K562 (cell line): ENCODE data around the gene CHGA. TPM values are rescaled to one million over a fixed set of nuclear protein-coding genes. Genes with fewer than 3 reads are reported as not detected.

Source experiments
- ATAC-seq: fragments of 200-7000 bp; cut with Tn5 transposase; 3 replicates; pipeline ENCODE4 v1.9.1; 2020; ENCODE audit warnings: moderate library complexity
- BruUV-seq: library from RNA; stranded (reverse); fragments of 400-500 nt; replicated peaks from 2 replicates; lab custom pipeline; 2021; lab: Mats Ljungman, UMichigan
- CTCF ChIA-PET: fragments of 300-600 bp; formaldehyde crosslinking; extraction: SDS; loops from one replicate; lab custom pipeline; 2021; ENCODE audit warnings: low intra/inter-chr PET ratio; lab: Yijun Ruan, JAX
- POLR2A ChIA-PET: fragments of 300-600, 350-650 bp; sonication (Branson Sonifier 250); formaldehyde crosslinking; extraction: SDS; loops from one replicate; lab custom pipeline; 2021; ENCODE audit warnings: antibody characterized with exemption, inconsistent platforms; lab: Yijun Ruan, JAX
- DNase-seq, 4 experiments: peaks; one replicate each; pipeline versions ENCODE4 v3.0.0 to v3.0.0-alpha.2; 2011 to 2018; ENCODE audit warnings: low spot score in 3 of 4, mixed read lengths in 3 of 4; ENCODE audit errors: extremely low read depth in 1 of 4
- FAIRE-seq: peaks from 2 replicates; lab custom pipeline; 2011; peaks lifted over from hg19 to GRCh38; lab: Jason Lieb, UNC
- H2AFZ ChIP-seq: 2 replicates; pipeline ENCODE4 v1.6.0; 2011; ENCODE audit warnings: low read depth, low read length, control low read depth, inconsistent platforms
- H3K27ac ChIP-seq: fragments of 200-600 bp; 3 replicates; pipeline ENCODE4 v1.8.0; 2011; ENCODE audit warnings: low read depth, mild to moderate bottlenecking, control low read depth, inconsistent platforms, low read length, moderate library complexity, mixed read lengths; ENCODE audit errors: extremely low read depth
- H3K27me3 ChIP-seq, 2 experiments: fragments of 300-600 bp in 1 of 2; 2 replicates in 1 of 2; 3 replicates in 1 of 2; pipeline versions ENCODE4 v1.6.0 to v1.8.0; 2011; ENCODE audit warnings: inconsistent platforms in 2 of 2, low read length in 2 of 2, mild to moderate bottlenecking in 1 of 2, mixed read lengths in 1 of 2, moderate library complexity in 1 of 2; ENCODE audit not compliant: control insufficient read depth in 2 of 2, insufficient read depth in 2 of 2
- H3K36me3 ChIP-seq: fragments of 300-600 bp; 3 replicates; pipeline ENCODE4 v1.8.0; 2011; ENCODE audit warnings: mild to moderate bottlenecking, low read length, inconsistent platforms; ENCODE audit not compliant: control insufficient read depth, insufficient read depth
- H3K4me1 ChIP-seq, 2 experiments: fragments of 200-600 bp in 1 of 2; replicated peaks in 1 of 2; 2 replicates in 1 of 2; 3 replicates in 1 of 2; pipeline versions ENCODE4 v1.5.1 to v1.8.0; 2011; ENCODE audit warnings: inconsistent platforms in 2 of 2, low read length in 2 of 2, mild to moderate bottlenecking in 1 of 2, mixed read lengths in 1 of 2, moderate library complexity in 1 of 2; ENCODE audit not compliant: control insufficient read depth in 2 of 2, insufficient read depth in 2 of 2
- H3K4me2 ChIP-seq: 2 replicates; pipeline ENCODE4 v1.6.1; 2011; ENCODE audit warnings: low read length, control low read depth, inconsistent platforms, mixed read lengths; ENCODE audit not compliant: insufficient read depth
- H3K4me3 ChIP-seq: fragments of 200-600 bp; sonication (generic), shearing (Covaris generic); 2 replicates; pipeline ENCODE4 v1.5.1; 2016; ENCODE audit warnings: control low read depth, inconsistent platforms
- H3K79me2 ChIP-seq: fragments of 200-600 bp; 3 replicates; pipeline ENCODE4 v1.8.0; 2011; ENCODE audit warnings: low read length, inconsistent platforms; ENCODE audit not compliant: control insufficient read depth, insufficient read depth
- H3K9ac ChIP-seq, 2 experiments: 2 replicates each; pipeline versions ENCODE4 v1.6.0 to v1.6.1; 2011; ENCODE audit warnings: low read depth in 2 of 2, low read length in 2 of 2, control low read depth in 1 of 2, inconsistent platforms in 1 of 2, mild to moderate bottlenecking in 1 of 2, mixed read lengths in 1 of 2; ENCODE audit not compliant: insufficient read depth in 1 of 2
- H3K9me1 ChIP-seq: one replicate; pipeline ENCODE4 v1.6.0; 2011; ENCODE audit warnings: inconsistent platforms, mild to moderate bottlenecking, low read length, moderate library complexity; ENCODE audit not compliant: control insufficient read depth, insufficient read depth
- H3K9me3 ChIP-seq: replicated peaks from 2 replicates; pipeline ENCODE4 v1.5.1; 2011; ENCODE audit warnings: low read depth, low read length, inconsistent platforms; ENCODE audit not compliant: control insufficient read depth, insufficient read depth
- H4K20me1 ChIP-seq: replicated peaks from 2 replicates; pipeline ENCODE4 v1.6.1; 2011; ENCODE audit warnings: low read length, inconsistent platforms, mixed read lengths; ENCODE audit not compliant: control insufficient read depth, insufficient read depth
- GTF2E2 ChIP-seq: fragments of 200-800 bp; sonication (Bioruptor generic); IDR thresholded peaks from 2 replicates; pipeline ENCODE4 v1.6.1; 2016; ENCODE audit warnings: missing genetic modification characterization, missing compliant biosample characterization
- MTA2 ChIP-seq: fragments of 450-650 bp; IDR thresholded peaks from 2 replicates; pipeline ENCODE4 v1.6.1; 2016; ENCODE audit warnings: low read depth
- MTF1 ChIP-seq: fragments of 250-450 bp; sonication (Bioruptor Pico); IDR thresholded peaks from 2 replicates; pipeline ENCODE4 v1.9.0; 2021; ENCODE audit warnings: moderate library complexity, mild to moderate bottlenecking, inconsistent platforms, borderline replicate concordance
- RAD21 ChIP-seq, 2 experiments: fragments of 250-450 bp in 1 of 2; fragments of 450-650 bp in 1 of 2; sonication (Bioruptor Pico) in 1 of 2; formaldehyde crosslinking in 1 of 2; IDR thresholded peaks in 1 of 2; conservative IDR thresholded peaks in 1 of 2; 2 replicates each; pipeline versions ENCODE4 v1.4.0 to v1.8.0; 2020 to 2022; ENCODE audit warnings: mild to moderate bottlenecking in 2 of 2, moderate library complexity in 1 of 2
- RBM14 ChIP-seq: fragments of 200-400 bp; formaldehyde crosslinking; IDR thresholded peaks from 2 replicates; pipeline ENCODE4 v1.6.1; 2018; ENCODE audit warnings: low read depth, mild to moderate bottlenecking, low read length, moderate library complexity, borderline replicate concordance; ENCODE audit not compliant: insufficient read depth
- ZNF589 ChIP-seq: fragments of 200-800 bp; sonication (Bioruptor generic); IDR thresholded peaks from 2 replicates; pipeline ENCODE4 v1.6.1; 2016; ENCODE audit warnings: low read depth, missing genetic modification characterization, missing compliant biosample characterization
- WGBS: fragments of 100-300 bp; shearing (Covaris generic); methylation state at CpG from one replicate; pipeline ENCODE4 v1.1.6; 2016; ENCODE audit warnings: low coverage, mixed read lengths; ENCODE audit not compliant: insufficient coverage; ENCODE audit errors: missing lambda C conversion rate; 5-methylcytosine and 5-hydroxymethylcytosine counted together
- in situ Hi-C: fragments of 300-500 bp; cut with MboI; formaldehyde crosslinking; loops from 4 replicates; pipeline ENCODE4 v1.15.0; 2018; ENCODE audit warnings: inconsistent platforms, mixed read lengths
- intact Hi-C: fragments of 100-400 bp; cut with micrococcal nuclease; formaldehyde crosslinking; loops from 2 replicates; pipeline ENCODE4 v1.14.2; 2022
- polyA plus RNA-seq, 8 experiments: library from polyadenylated mRNA; depleted of rRNA in 4 of 8; stranded (reverse) in 5 of 8; unstranded in 3 of 8; fragments of >200 nt; fragmentation: Nextera tagmentation in 2 of 8; fragmentation: Illumina TruSeq in 1 of 8; extraction: Ambion mirVana in 2 of 8; extraction: Trizol in 1 of 8; gene quantifications; 2 replicates each; pipeline versions ENCODE4 v1.2.1 to v1.2.3, GENCODE V29; 2011 to 2014; ENCODE audit warnings: inconsistent platforms in 1 of 8, missing spikeins in 1 of 8
- total RNA-seq, 7 experiments: library from RNA; depleted of rRNA in 6 of 7; stranded (reverse); fragments of >200 nt in 6 of 7; fragmentation: Illumina TruSeq in 2 of 7; extraction: Trizol in 2 of 7; gene quantifications; 2 replicates each; pipeline versions ENCODE4 v1.2.1 to v1.2.3, GENCODE V29; 2011 to 2021; ENCODE audit warnings: low replicate concordance in 1 of 7

Gene CHGA
- total and polyA plus RNA-seq, 9 of the 15 experiments (the other 6 are each of a cell fraction or from before 2014, with no cell fraction given): not detected

DNA sequence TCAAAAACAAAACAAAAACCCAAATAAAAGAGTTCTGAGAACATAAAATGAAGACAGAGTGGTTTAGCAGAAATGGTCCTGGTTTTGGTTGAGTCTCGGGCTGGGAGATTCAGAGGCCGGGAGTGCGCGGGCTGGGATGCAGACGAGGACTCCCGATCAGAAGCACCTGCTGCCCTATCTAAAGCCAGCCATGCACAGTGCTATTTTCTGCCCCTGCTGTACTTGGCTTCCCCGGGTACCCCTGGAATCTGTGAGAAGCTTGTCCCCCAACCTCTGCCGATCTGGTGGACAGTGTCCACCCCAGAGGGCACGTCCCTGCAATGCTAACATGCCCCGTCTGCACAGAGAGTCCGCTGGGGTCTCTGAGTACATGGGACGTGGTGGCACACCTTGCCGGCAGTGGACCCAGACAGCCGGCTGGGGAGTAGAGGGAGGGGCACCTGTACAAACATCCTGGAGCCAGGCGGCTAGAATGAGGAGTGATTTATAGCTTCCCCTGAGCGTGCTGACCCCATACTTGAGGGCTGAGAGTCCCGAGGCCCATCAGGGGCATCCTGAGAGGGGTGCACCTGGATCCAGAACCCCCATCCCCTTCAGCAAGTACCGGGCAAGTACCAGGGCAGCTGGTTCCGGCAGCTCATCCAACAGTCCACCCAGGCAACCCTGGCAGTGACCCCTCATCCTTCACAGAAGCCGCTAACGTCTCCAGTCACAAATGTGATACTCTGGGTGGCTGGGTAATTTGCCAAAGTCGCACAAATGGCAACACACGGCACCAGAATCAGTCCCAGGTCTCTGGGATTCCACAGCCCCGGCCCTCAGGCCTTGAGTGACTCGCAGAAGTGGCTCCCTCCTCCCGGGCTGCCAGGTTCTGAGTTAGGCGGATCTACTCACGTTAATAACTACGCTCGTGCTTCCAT, 37.1 kb downstream of the CHGA start (continued):
- no peak for TF ChIP-seq GTF2E2
- TF ChIP-seq RAD21 (CRISPR knock-in tag; conservative IDR thresholded peaks at IDR 0.05 in 1 of 2, IDR thresholded peaks at IDR 0.05 in 1 of 2): no peak

DNA sequence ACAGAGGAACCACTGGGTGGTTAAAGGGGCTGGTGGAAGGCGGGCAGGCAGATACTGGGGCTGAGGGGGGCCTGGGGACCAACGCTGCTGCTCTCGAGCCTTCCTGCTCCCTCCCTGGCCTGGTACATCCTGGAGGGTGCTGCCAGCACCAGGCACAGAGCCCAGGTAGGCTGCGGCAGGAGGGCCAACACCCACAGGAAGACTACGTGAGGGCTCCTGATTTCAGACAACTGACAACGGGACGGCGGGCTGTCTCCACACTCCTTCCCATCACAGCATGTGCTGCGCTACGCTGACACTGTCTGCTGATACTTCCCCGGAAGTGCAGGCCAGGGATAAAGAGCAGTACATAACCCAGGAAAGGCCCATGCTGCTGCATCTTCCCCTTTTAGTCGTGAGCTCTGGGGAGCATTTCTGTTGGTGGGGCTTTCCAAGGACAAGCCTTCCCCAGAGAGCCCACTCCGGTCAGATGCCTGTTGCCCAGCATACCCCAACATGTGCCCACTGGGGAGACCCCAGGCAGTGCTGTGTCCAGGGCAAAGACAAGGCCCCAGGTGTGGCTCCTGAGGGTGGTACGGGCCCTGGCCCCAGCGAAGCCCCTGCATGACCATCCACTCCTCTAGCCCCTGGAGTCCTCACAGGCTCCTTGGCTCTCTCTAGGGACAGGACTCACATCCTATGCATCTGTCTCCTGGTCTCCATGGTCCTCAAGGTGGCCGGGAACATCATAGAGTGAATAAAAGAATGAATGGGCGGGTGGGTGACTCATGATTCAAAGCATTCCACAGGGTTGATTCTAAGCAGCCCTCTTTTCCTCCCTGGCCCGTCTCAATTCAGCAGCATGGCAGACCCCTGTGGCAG, 38.0 kb downstream of the CHGA start:
- FAIRE-seq (no peak), ATAC-seq (no peak)

More for the DNA sequence above, 38.0 kb downstream of the CHGA start:
- intact Hi-C loops: no loop called here
- H3K27me3 ChIP-seq: no peaks in the 10 kb centered on the region
- H4K20me1 ChIP-seq: no peaks in the 10 kb centered on the region
- in situ Hi-C loops: no loop called here
- BruUV-seq: no TSS peak
- H3K27ac ChIP-seq: no peak overlapping the region
- H3K9ac ChIP-seq: no peak overlapping the region
- H3K9me1 ChIP-seq: no peaks in the 10 kb centered on the region
- DNase-seq: no peak
- 88% methylated on average over 15 of the region's 18 CpGs for WGBS
- no peaks in the 10 kb centered on the region for H3K79me2 ChIP-seq
- no peak for TF ChIP-seq MTF1 (CRISPR knock-in tag)
- no peak for TF ChIP-seq ZNF589 (CRISPR knock-in tag)
- TF ChIP-seq MTA2: no peak
- no peak for TF ChIP-seq RBM14
- no peak overlapping the region for H3K4me2 ChIP-seq
- no peak overlapping the region for H2AFZ ChIP-seq
- H3K4me1 ChIP-seq: no peaks in the 10 kb centered on the region; a peak in 1 of 5 replicates
- ChIA-PET CTCF (no interaction called here), POLR2A (no interaction called here)
- peaks cover 12% of the 10 kb centered on the region; the same call in 1 of the 3 replicates for H3K36me3 ChIP-seq
- H3K4me3 ChIP-seq: no peak overlapping the region
- H3K9me3 ChIP-seq: no peaks in the 10 kb centered on the region
